HTR-8/SVneo (cell line): ENCODE measurements around the gene CACNB4.
"Not testable (repeated sequence)": the region's sequence is repeated elsewhere in the genome, so short reads cannot be mapped to it uniquely, and the experiment has no call there.

ENCODE experiments used
- DNase-seq: peaks from one replicate; pipeline ENCODE4 v3.0.0; 2011; ENCODE audit warnings: low spot score, mixed read lengths; ENCODE audit not compliant: insufficient read length
- FAIRE-seq: peaks from 2 replicates; lab custom pipeline; 2011; peaks lifted over from hg19 to GRCh38; lab: Jason Lieb, UNC

Gene CACNB4

DNA sequence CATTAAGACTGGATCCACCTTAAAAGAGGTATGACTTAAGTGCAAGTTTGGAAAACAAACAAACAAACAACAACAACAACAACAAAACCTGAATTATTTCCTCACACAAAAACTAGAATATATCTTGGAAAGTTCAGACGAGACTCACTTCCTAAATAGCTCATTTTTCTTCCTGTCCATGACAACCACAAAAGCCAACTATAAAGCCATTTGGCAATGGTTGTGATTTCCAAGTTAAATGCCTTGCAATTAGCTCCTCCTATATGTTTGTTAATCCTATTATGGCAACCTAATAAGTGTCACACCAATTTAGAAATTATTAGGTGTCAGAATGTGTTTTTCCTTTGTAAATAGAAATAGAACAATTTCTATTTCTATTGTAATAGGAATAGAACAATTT lies 179.1 kb downstream of the CACNB4 start:
- no peak for FAIRE-seq

GRCh38 chr2:151918308-151918707 lies 180.5 kb downstream of the CACNB4 start:
- no peak for DNase-seq
- no peak for FAIRE-seq

More for the DNA sequence above, 179.1 kb downstream of the CACNB4 start:
- DNase-seq, result no peak

DNA sequence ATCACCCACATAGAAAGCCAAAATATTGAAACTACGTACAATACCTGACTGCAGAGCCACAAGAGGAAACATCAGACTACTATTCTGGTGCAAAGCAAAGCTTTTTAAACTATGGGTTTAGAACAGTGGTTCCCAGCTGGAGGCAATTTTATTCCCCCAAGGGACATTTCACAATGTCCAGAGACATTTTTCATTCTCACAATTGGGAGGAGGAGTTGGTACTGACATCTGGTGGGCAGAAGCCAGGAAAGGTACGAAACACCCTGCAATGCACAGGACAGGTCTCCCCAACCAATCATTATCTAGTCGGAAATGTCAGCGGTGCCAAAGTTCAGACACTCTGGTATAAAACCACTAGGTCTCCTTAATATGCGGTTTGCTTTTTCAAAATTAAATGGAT lies 182.2 kb downstream of the CACNB4 start:
- DNase-seq (no peak), FAIRE-seq (no peak)

GRCh38 chr2:151915629-151916025 lies 183.2 kb downstream of the CACNB4 start:
- FAIRE-seq, DNase-seq: not testable (repeated sequence)

DNA sequence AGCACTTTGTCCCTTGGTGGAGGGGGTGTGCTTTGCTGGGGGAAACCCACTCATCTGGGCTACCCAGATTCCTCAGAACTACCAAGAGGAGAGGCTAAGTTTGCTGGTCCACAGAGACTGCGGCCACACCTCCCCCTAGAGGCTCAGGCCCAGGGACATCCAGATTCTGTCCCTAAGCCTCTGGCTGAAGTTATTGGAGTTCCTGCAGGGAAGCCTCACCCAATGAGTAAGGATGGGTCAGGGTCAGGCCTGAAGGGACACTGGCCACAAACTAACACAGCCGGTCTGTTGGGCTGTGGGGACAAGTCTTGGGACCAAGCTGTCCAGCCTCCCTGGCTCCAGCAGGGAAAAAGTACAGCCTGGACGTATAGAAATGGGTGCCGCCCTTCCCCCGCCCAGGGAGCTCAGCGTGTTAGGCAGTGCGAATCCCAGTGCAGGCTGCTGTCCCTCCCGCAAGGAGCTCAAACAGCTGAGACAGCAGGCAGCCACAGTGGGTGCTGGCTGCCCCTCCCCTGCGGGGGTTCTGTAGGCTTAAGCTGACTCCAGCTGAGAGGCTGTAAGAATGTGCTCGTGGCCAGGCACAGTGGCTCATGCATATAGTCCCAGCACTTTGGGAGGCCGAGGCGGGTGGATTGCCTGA lies 183.7 kb downstream of the CACNB4 start:
- FAIRE-seq, result no peak
- DNase-seq, result no peak

- FAIRE-seq, result no peak
- no peak for DNase-seq
These were observed 190.5 kb downstream of the CACNB4 start for GRCh38 chr2:151908204-151908882.

- DNase-seq (no peak), FAIRE-seq (no peak)
These were observed 191.3 kb downstream of the CACNB4 start for GRCh38 chr2:151907286-151908203.

GRCh38 chr2:151906633-151906998 lies 192.2 kb downstream of the CACNB4 start:
- FAIRE-seq, result no peak
- DNase-seq, result no peak

- no peak for FAIRE-seq
- no peak for DNase-seq
These were observed 192.7 kb downstream of the CACNB4 start for GRCh38 chr2:151905963-151906632.

DNA sequence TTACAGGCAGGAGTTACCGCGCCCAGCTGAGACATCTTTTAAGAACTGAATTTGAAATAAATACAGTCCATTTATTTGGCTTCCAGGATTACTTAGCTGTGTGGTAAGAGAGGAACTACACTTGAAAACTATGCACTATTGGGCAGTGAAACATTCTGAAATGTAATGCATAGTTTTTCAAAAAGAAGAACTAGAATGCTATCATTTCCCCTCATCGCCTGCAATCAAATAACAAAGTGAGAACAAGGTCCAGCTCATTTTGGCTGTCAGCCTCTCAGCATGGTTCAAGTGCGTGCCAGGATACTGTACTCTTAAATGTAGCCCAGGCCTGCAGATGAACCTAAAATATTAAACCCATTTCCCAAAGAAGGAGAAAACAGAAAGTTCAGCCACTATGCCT lies 194.0 kb downstream of the CACNB4 start:
- FAIRE-seq (no peak), DNase-seq (no peak)

- no peak for FAIRE-seq
- DNase-seq, result no peak
These were observed 194.8 kb downstream of the CACNB4 start for GRCh38 chr2:151904021-151904420.

DNA sequence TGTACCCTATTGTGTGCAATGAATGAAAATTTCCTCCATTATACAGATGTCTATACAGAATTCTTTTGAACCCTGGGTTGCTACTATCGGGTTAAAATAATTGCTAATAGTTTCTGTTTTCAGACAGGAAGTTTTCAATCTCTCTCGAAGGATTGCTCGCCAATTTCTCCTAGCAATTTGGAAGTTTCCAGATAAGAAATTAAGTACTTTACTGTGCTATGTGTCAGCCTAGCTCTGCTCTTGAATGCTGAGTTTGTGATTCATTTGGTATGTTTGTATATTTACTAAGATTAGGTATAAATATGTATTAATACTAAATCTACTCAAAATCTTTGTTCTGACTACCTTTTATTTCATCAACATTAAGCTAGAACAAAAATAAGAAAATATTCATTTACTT lies 196.0 kb downstream of the CACNB4 start:
- DNase-seq (no peak), FAIRE-seq (no peak)

DNA sequence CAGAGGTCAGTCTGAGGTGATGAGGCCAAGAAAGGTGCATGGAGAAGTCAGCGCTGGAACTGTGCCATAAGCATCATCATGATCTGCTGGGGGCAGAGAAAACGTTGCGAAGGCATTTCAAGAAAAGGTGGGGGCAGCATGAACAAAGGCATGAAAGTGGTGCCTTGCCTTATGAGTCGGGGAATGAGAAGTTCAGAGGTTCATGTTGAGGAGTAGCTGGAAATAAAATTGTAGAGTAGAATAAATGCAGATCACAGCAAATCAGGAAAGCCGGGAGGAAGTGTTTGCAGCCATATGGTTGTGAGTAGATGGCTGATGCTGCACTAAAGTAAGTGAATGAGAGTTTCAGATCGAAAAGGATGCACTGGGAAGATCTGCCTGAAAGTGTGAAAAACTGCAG lies 198.5 kb downstream of the CACNB4 start:
- DNase-seq, result no peak
- no peak for FAIRE-seq

DNA sequence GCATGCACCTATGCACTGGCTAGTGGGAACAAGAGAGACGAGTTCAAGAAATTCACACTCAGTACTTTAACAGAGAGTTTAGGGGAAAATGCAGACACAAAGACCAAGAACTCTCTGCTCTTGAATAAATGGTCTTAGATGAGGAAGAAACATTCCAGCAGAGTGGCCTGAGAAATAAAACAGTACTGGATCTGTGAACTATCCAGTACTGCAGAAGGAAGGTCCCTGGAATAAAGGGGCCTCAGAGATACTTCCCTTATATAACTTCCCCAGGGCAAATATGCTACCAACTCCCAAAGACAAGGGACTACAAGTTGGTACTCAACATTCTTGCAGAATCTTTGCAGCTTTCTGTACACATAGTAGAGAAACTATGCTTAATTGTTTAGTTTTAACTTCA lies 199.7 kb downstream of the CACNB4 start:
- DNase-seq (no peak), FAIRE-seq (no peak)

GRCh38 chr2:151891566-151892194 lies 207.2 kb downstream of the CACNB4 start:
- no peak for FAIRE-seq

DNA sequence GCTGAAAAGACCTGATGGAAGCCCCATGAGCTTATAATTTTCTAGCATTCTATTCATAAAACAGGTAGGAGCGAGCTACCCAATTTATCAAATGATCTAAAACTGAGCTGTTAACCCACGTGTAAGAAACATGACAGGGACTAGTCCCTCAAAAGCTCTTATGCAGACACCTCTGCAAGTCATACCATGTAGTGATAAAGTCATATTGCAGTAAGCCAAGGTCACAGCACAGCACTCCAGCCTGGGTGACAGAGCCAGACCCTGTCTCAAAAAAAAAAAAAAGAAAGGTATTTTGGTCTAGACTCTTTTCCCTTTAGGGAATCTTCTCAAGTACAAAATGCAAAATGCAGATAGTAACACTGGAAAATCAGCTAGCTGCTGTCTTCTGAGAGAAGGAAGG lies 211.7 kb downstream of the CACNB4 start:
- FAIRE-seq (no peak), DNase-seq (no peak)

More at GRCh38 chr2:151891566-151892194, 207.2 kb downstream of the CACNB4 start:
- DNase-seq, result no peak

DNA sequence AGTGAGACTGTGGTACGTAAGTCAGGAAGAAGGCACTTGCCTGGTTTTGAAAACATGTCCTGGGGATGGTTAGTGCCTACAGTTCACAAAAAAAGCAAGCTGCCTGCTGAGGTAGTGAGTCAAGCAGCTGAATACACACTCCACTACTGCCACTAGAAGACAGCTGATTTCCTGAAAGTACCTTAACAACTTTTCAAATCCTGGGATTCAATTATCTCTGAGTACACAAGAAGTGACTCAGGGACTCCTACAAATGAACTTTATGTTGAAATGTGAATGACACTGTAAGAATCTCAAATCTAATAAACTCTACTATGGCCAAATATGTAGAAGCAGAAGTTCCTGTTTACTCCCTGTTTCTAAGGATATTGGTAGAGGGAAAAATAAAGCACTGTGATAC lies 212.6 kb downstream of the CACNB4 start:
- DNase-seq (no peak), FAIRE-seq (no peak)

DNA sequence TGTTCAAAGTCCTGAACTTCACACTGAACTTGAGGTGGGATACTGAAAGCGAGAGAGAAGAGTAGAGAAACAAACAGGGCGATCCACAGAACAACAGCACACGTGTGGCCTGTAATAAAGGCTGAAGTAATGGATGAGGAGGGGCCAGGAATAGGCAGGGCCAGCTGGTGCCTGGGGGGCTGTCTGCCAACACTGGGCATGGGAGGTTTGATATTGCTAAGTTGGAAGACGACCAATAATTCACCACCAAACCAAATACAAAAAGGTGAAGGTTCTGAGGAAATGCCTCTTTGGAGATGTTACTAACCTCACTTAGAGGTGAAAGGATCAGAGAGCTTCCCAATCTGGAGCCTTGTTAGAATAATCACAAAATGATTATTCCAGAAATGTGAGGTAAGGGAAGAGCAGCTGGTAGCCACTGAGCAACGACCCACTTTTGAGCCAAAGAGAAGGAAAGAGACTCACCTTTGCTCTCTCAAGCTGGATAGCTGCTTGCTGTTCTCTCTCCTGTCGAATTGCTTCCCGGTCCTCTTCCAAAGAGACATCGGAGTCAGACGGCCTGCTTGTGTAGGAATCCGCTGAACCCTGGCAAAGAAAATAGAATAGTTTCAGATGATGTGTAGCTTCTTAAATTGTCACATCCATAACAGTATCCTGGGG lies 215.9 kb downstream of the CACNB4 start:
- DNase-seq, result no peak
- FAIRE-seq, result no peak

DNA sequence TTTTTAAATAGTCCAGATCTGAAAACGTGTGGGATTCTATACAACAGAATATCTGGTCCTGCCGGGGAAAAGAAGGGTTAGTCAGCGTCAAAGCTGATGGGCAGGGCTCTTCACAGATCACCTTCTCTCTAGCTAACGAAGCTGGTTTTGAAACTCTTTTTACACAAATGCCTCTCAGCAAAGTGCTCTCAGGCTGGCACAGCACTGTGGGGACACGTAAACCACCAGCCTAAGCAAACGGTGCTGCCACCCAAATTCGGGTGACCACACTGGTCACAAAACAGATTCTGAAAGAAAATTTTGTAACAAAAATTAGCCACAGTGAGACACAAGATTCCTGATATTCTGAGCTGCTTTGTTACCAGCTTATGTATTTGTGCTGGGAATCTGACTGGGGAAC lies 217.5 kb downstream of the CACNB4 start:
- FAIRE-seq, result no peak
- no peak for DNase-seq

GRCh38 chr2:151880586-151880985 lies 218.3 kb downstream of the CACNB4 start:
- DNase-seq, result no peak
- no peak for FAIRE-seq
